Muscle layer of duodenum (tissue), 2 donors: Measurements from ENCODE around the gene FBLN1.

Experiments used
- H3K27ac ChIP-seq: one replicate; pipeline ENCODE4 v1.7.0; 2013; ENCODE audit warnings: mild to moderate bottlenecking, low read length
- H3K27me3 ChIP-seq: one replicate; pipeline ENCODE4 v1.7.0; 2013; ENCODE audit warnings: low read depth, mild to moderate bottlenecking, control low read depth, low read length
- H3K36me3 ChIP-seq, 2 donors: one replicate each; pipeline ENCODE4 v1.7.0; 2013; ENCODE audit warnings: low read length in 2 of 2, control low read depth in 1 of 2, mild to moderate bottlenecking in 1 of 2; ENCODE audit not compliant: insufficient read depth in 2 of 2, control insufficient read depth in 1 of 2
- H3K4me1 ChIP-seq, 2 donors: one replicate each; pipeline ENCODE4 v1.7.0; 2013; ENCODE audit warnings: low read length in 2 of 2, mild to moderate bottlenecking in 2 of 2, control low read depth in 1 of 2, moderate library complexity in 1 of 2; ENCODE audit not compliant: insufficient read depth in 2 of 2, control insufficient read depth in 1 of 2
- H3K4me3 ChIP-seq, 2 donors: one replicate each; pipeline ENCODE4 v1.7.0; 2013; ENCODE audit warnings: low read length in 2 of 2, low read depth in 1 of 2, mild to moderate bottlenecking in 1 of 2
- H3K9me3 ChIP-seq, 2 donors: one replicate each; pipeline ENCODE4 v1.7.0; 2013; ENCODE audit warnings: low read length in 2 of 2, control low read depth in 1 of 2, mild to moderate bottlenecking in 1 of 2; ENCODE audit not compliant: control insufficient read depth in 1 of 2
- donor health status: healthy.

Gene FBLN1

DNA sequence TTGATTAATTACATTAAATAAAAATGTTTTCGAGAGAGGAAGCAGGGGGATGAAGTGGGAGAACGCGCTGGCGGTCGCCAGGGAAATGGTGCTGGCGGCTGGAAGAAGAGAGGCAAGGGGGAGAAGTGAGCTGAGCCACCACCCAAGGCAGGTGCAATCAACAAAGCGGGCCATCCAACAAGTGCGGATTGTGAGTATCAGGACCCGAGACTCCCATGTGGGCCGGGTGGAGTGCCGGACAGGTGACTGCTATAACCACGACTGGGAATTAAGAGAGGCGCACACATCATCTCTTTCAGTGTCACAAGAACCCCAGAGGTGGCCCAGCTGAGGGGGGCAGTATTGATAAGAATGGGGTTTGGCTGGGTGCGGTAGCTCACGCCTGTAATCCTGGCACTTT is 127.8 kb downstream of the FBLN1 start:
- Histone ChIP-seq H3K4me1 (no peaks in the 10 kb centered on the region), H3K9me3 (no peaks in the 10 kb centered on the region), H3K36me3 (no peaks in the 10 kb centered on the region), H3K27ac (no peak overlapping the region), H3K4me3 (no peak overlapping the region), H3K27me3 (peaks cover 5% of the 10 kb centered on the region)

DNA sequence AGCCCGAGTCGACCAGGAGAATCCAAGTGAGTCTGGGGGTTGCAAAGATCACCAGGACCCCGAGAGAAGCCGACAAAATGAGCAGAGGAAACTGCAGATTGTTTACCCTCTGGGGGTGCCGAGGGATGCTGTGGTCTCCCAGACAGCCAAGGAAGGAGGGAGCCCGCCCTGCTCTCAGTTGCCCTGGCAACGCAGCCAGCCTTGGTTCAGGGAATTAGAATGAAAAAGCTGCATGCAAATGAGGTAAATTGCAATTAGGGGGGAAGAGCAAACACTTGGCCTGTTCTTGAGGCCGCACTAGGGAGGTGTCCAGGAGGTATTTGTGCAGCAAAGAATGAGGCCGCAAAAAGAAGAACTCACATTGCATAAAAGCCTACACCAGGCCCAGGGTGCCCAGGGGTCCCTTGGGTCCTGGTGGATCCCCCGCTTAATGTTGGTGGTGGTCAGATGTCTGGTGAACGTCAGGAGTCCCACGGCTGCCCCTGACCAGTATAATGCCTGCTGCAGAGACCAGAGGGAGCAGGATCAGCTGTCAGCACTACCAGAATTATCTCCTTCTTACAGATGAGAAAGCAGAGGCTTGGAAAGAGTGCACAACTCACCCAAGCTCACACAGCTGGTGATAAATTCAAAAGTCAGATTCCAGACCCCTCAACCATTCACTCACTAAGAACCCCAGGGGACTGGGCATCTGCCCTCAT is 128.6 kb downstream of the FBLN1 start:
- H3K36me3 ChIP-seq, result no peaks in the 10 kb centered on the region
- no peak overlapping the region for H3K27ac ChIP-seq
- peaks cover 5% of the 10 kb centered on the region for H3K27me3 ChIP-seq
- no peaks in the 10 kb centered on the region for H3K9me3 ChIP-seq
- H3K4me1 ChIP-seq, result no peaks in the 10 kb centered on the region
- no peak overlapping the region for H3K4me3 ChIP-seq

DNA sequence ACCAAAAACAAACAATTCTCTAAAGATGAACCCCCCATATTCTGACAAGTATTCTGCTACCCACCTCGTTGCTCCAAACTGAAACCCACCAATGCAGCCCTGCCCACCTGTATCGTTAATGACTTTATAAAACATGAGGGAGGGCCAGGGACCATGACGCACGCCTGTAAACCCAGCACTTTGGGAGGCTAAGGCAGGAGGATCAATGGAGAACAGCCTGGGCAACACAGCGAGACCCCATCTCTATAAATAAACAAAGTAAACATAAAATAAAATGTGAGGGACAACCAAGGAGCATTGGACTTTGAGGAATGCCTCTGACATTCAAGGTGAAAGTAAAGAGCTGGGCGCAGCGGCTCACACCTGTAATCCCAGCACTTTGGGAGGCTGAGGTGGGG is 129.2 kb downstream of the FBLN1 start:
- Histone ChIP-seq H3K9me3 (no peaks in the 10 kb centered on the region), H3K27me3 (peaks cover 5% of the 10 kb centered on the region)

DNA sequence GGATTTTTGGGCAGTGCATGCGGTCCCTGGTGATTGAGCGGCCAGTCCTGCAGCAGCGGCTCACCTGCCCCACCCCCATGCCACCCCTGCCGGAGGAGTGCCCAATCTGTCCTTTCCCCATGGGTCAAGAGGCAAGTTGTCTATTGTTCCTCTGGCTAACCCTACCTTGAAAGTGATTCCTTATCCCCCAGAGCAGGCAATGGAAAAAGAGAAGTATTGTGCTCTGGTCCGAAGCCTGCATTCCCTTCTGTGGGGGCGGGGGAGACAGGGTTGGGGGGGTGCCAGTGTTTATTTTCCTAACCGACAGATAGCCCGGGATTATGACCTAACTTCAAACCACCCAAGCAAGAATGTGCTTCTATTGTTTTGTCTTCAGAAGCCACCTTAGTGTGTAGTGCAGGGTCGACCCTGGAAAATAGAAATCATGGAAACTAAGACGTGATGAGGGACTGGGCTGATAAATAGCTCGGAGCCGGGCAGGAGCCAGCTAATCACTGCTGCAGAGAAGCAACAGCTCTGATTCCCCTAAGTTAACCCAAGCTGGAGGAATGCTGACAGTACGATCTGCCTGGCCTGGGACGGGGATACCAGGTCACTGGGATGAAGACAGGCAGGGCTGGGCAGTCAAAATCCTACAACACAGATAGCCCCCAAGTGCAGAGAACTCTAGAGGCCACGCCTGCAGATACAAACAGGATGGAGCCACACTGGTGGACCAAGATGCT is 130.3 kb downstream of the FBLN1 start:
- H3K4me1 ChIP-seq, result no peaks in the 10 kb centered on the region
- no peaks in the 10 kb centered on the region for H3K9me3 ChIP-seq
- H3K27me3 ChIP-seq, result peaks cover 5% of the 10 kb centered on the region
- no peaks in the 10 kb centered on the region for H3K36me3 ChIP-seq
- H3K4me3 ChIP-seq, result no peak overlapping the region
- no peak overlapping the region for H3K27ac ChIP-seq

More for the DNA sequence above, 129.2 kb downstream of the FBLN1 start:
- H3K4me3 ChIP-seq, result no peak overlapping the region
- H3K4me1 ChIP-seq, result no peaks in the 10 kb centered on the region
- no peaks in the 10 kb centered on the region for H3K36me3 ChIP-seq
- no peak overlapping the region for H3K27ac ChIP-seq

DNA sequence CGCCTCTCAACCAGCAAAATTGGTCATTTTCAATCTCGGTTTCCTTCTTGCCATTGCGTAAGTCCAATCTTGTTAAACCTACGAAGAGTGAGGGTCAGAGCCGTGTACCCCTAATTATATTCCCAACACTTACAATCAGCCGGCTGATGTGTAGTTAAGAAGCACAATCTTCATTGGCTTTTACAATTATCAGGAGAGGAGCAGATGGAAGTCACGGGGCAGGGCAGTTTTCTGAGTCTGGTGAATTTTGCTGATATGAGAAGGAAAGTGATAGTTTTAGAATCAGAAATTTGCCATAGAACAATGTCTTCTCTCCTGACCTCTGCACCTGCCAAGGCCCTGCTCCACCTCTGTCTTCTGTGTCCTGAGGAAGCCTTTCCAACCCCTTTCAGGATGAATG is 134.0 kb downstream of the FBLN1 start:
- H3K27ac ChIP-seq, result no peak overlapping the region
- H3K36me3 ChIP-seq, result no peaks in the 10 kb centered on the region
- H3K27me3 ChIP-seq, result peaks cover 5% of the 10 kb centered on the region
- no peak overlapping the region for H3K4me3 ChIP-seq
- no peaks in the 10 kb centered on the region for H3K9me3 ChIP-seq
- no peaks in the 10 kb centered on the region for H3K4me1 ChIP-seq

DNA sequence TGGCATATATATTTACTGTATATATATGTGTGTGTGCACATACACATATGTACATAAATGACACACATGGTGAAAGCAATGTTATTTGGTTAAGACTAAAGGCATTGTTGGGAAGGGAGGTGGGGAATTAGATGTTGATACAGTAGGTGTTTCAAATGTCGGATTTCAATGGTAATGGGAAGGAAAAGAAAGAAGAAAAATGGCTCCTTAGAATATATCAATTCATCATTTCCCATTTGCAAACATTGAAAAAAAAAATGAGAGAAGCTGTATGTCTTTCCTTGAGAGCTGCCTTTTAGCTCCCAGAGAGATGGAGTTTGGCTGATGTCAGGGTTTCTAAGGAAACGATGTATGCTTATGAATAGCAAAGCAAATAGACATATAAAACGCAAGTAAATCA is 135.5 kb downstream of the FBLN1 start:
- Histone ChIP-seq H3K36me3 (no peaks in the 10 kb centered on the region), H3K9me3 (no peaks in the 10 kb centered on the region), H3K27ac (no peak overlapping the region), H3K27me3 (peaks cover under 1% of the 10 kb centered on the region), H3K4me3 (no peak overlapping the region), H3K4me1 (no peaks in the 10 kb centered on the region)

DNA sequence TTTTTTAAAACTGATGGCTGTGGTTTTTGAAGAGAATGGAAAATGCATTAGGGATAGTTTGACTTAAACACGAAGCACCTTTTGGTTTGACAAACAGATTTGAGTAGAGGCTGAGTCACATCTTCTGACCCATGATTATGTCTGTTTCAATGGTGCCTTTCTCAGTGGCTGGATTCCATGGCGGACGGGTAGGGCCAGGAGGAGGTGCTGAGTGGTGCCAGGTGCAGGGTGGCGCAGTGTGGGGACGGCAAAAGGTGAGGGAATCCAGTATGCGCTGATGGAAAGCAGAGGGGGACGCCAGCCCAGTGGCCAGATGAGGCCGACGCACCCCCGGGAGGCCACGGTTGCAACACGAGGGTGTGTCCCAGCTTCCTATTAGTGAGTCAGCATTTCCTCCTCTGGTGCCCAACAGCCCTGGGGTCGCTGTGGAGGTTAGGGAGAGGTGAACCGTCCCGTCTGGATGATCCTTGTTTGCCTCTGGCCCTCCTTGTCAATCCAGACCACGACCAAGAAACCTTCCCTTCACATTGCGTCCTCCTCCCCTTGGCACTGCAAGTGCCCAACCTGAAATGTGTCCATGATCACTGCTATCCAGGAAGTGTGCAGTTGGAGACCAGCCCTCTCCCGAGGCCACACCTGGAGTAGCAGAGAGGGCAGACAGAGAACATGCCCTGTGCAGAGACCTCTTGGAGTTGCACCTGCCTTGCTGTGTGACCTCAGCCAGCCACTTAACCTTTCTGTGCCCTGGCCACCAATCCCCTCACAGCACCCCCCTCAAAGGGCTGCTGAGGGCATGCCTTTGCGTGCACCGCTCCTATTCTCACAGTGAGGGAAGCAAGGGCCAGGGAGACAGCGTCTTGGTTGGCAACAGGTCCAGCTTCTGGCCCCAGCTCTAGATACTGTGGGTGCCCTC is 136.4 kb downstream of the FBLN1 start:
- H3K27me3 ChIP-seq, result no peaks in the 10 kb centered on the region
- H3K4me3 ChIP-seq, result no peak overlapping the region
- no peak overlapping the region for H3K27ac ChIP-seq
- no peaks in the 10 kb centered on the region for H3K4me1 ChIP-seq
- H3K9me3 ChIP-seq, result no peaks in the 10 kb centered on the region
- no peaks in the 10 kb centered on the region for H3K36me3 ChIP-seq

DNA sequence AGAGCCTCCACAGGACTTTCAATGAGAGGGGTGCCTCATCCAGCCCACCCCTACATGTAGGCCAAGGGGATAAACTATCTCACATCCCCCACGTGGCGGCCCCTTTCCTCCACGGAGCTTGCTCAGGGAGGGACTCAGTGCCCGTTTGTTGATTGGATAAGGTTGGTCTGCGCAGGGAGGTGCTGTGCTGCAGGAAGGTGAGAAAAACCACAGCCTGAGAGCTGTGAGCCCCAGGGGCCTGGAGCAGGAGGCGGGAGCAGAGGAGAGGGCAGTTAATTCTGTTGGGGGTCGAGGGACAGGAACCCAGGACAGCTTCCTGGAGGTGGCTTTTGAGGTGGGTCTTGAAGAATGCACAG is 137.0 kb downstream of the FBLN1 start:
- Histone ChIP-seq H3K36me3 (no peaks in the 10 kb centered on the region), H3K27ac (no peak overlapping the region)

DNA sequence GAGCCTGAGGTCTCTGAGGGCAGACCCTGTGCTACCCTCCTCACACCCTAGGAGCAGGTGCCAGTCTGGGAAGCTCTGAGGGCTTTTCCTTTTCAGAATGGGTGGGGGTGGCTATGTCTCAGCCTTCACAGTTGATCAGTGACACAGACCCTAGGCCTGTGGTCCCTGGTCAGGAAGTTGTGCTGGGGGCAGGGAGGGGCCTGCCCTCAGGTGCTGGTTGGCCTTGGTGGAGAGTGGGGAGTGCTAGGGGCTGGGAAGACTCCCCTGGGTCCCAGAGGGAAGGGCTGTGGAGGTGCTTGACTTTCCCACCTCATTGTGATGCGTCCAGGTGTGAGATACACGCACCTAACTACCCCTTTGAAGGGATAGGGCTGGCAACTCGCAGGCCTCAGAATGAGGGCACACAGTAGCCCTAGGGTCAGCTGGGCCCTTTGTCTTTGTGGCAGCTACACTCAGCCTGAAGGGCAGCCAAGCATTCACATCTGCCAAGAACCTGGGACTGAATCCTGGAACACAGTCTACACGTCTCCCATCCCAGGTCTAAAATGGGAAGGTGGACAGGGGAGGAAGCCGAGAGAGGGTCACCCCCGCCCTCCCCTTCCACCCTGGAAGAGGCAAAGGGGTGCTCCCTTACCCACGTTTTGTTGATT is 137.7 kb downstream of the FBLN1 start:
- Histone ChIP-seq H3K27ac (no peak overlapping the region), H3K36me3 (no peaks in the 10 kb centered on the region), H3K27me3 (peaks cover 8% of the 10 kb centered on the region), H3K4me1 (peaks cover 0 to 3% of the 10 kb centered on the region in 2 donors), H3K4me3 (no peak overlapping the region), H3K9me3 (no peaks in the 10 kb centered on the region)

More for the DNA sequence above, 137.0 kb downstream of the FBLN1 start:
- no peaks in the 10 kb centered on the region for H3K4me1 ChIP-seq
- peaks cover 1% of the 10 kb centered on the region for H3K27me3 ChIP-seq
- H3K4me3 ChIP-seq, result no peak overlapping the region
- no peaks in the 10 kb centered on the region for H3K9me3 ChIP-seq

DNA sequence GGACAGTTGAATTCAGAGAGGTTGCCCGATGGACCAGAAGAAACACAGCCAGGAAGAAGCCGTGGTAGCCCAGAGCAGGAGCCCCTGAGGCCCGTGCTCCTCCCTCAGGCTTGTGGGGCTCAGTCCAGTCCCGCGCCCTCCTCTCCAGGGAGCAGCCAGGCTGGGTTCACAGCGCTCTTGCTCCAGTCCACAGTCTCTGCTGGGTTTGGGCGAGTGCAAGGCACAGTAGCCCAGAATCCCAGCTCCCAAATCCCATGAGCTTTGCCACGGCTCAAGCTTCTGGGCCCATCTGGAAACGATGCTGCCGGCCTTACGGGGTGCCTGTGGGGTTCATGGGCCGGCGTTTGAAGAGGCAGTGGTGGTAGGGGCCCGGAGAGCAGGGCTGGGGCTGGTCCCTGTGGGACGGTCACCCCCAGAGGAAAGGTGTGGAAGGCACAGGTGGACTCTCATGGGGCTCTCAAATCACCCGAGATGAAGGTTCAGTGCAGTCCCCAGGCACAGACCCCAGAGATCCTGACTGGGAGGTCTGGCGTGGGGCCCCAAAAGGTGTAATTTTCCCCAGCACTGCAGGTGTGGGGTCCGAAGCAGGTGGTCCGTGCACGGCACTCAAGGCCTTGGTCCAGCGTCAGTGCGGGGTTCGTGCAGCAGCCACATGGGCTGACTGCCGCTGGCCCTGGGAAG is 138.4 kb downstream of the FBLN1 start:
- H3K27ac ChIP-seq, result no peak overlapping the region
- H3K4me1 ChIP-seq, result peaks cover 0 to 8% of the 10 kb centered on the region in 2 donors
- peaks cover 8% of the 10 kb centered on the region for H3K27me3 ChIP-seq
- H3K4me3 ChIP-seq, result no peak overlapping the region
- H3K9me3 ChIP-seq, result no peaks in the 10 kb centered on the region
- H3K36me3 ChIP-seq, result no peaks in the 10 kb centered on the region
